ENCODE data around the gene QSOX1.

The QSOX1 gene

DNA sequence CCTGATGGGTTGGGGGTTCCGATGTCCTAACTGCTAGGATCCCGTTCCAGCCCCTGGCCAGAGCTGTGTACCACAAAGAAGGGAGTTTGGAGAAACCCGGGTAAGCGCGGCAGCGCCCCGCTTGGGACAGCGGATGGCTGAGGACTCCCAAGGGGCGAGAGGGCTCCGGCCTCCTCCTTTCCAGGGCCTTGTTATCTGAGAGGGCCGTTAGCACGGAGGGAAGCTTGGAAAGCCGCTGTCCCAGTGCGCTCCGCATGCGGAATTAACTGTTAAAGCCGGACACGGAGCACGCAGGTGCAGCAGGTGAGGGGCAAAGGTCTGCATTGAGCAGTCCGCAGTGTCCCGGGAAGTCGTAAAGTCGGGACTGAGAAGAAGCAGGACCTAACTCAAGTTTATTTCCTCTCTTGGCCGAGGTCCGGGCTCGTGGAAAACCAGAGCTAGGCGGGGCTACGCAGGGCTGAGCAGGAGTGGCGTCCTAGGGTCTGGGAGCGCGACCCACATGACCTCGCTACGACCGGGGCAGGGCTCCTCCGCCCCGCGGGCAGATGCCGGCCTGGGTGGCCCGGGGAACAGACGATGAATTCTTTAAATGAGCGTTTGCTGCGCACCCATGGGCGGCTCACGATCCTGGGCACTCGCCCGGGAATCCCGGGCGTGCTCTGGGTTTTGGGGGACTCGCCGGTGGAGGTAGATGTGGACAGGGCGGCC is 79.9 kb downstream of the QSOX1 start:
- DNase-seq (ENCODE audit: low read depth in 3 of 3): no peak

DNA sequence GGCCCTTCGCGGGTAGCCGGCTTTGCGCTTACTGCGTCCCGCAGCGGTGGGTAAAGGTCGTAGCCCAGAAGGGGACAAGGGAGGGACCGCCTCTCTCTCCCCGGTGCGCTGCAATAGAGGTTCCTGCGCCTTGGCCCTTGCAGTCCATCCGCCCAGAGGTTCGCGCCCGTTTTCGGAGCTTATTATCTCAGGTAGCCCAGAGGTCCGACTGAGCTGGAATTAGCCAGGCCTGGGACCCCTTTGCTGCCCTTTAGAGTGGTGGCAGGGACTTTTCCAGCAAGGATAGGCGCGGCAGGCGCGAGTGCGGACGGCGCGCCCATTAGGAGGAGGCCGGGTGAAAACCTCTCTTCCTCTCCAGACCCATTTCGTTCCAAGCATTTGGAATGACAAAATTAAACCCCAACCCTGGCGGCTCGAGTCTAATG is 80.4 kb downstream of the QSOX1 start:
- DNase-seq (ENCODE audit: low read depth in 3 of 3): no peak

DNA sequence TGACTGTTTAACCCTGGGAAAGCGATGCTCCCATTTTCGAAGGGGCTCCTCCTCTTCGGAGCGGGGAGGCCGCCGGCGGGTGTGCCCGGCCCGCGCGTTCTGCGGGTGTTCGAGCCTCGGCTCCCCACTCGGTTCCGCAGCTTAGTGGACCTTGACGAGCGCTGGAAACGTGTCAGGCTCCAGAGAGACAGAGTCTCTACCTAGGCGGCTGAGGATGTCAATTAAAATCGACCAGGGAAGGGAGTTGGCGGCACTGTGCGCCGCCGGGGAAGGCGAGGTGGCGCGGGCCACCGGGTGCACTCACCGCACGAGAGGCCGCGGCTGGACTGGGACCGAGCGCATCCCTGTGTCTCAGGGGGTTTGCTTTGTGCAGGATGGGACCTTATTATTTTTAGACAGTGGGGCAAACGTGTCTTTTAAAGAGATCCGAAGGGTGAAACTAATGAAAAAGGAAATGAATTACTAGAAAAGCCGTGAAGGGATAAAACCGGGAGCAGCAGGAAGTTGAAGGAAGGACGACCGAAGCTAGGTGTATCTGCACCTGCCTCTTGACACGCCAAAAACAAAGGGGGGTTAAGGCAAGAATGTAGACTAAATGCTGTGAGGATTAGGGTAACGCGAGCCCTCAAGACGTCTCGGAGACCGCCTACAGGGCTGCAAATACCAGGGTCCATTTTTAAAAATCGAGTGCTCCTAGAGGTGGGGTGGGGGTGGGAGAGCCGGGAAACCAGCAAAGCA is 81.0 kb downstream of the QSOX1 start:
- DNase-seq (ENCODE audit: low read depth in 3 of 3): no peak

DNA sequence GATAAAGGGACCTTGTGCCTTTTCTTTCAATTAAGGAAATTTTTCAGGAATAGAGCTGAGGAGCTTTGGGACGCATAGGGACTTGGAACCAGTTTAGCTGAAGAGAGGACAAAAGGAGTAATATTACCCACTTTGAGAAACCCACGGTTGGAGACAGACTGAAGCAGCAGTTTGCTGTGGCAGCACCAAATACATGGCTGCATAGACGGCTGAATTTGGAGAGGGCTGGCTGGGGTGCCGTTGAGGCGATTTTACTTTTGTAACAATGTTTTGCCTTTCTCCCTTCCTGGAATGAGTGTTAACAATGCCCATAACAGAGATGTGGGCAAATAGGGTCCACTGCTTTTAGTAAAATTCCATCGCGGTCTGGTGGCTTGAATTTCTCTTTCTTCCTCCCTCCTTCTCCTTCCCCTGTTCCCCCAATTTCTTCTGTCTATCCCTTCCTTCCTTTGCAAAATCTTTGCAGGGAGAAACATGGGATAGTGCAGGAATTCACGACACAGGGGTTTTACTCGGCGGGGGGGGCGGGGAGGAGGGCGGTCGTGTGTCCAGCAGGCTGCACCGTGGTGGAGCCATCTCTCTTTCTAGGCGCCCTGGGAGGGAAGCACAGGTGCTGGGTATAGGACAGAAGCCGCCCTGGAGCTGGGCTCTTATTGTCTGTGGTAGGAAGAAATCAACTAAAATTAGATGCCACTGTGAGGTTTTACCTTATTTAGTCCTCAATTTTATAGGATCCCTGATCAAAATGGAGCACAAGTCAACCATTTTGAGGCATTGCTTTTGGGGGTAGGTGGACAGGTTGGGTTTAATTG is 82.2 kb downstream of the QSOX1 start:
- no peak for DNase-seq (ENCODE audit: low read depth in 3 of 3)

DNA sequence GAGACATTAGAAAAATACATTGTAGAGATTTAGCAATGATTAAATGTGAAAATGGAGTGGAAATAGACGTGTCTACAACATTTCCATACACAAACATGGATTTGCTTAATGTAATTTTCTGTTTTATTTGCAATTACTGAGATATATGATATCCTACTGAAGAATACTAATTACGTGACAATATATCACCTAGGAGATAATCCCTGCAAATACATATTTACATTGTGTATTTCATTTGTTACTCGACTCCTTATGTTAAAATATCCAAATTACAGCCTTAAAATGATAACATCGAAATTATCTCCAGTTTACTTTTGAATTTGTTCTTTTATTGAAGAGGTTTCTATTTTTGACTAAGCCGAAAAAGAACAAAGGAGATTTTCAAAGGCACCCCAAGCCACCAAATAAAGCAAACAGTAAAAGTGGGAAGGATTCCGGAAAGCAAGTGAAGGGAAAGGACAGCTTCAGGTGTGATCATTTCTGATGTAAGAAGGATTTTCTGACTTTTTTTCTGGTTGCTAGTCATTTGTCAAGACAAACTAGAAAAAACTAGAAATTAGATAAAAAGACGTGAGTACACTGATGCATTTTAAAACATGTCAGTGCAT is 83.3 kb downstream of the QSOX1 start:
- DNase-seq (ENCODE audit: low read depth in 3 of 3): no peak

DNA sequence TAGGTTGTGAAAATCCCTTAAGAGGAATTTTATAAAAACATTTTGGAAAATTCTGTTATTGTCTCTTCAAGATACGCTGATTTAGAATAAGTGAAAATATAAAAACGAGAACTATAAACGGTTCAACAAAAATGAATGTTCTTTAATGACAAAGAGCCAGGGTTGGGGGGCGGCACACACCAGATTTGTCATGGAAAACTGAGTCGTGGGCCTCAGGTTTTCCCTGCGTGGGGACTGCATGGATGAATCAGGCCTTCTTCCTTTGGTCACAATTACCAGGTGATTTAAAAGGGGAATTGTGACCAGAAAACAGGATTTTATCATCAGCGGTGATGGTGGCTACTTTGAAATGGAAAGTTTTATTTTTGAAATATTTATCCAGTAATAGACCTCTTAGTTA is 84.0 kb downstream of the QSOX1 start:
- DNase-seq (ENCODE audit: low read depth in 3 of 3): no peak

DNA sequence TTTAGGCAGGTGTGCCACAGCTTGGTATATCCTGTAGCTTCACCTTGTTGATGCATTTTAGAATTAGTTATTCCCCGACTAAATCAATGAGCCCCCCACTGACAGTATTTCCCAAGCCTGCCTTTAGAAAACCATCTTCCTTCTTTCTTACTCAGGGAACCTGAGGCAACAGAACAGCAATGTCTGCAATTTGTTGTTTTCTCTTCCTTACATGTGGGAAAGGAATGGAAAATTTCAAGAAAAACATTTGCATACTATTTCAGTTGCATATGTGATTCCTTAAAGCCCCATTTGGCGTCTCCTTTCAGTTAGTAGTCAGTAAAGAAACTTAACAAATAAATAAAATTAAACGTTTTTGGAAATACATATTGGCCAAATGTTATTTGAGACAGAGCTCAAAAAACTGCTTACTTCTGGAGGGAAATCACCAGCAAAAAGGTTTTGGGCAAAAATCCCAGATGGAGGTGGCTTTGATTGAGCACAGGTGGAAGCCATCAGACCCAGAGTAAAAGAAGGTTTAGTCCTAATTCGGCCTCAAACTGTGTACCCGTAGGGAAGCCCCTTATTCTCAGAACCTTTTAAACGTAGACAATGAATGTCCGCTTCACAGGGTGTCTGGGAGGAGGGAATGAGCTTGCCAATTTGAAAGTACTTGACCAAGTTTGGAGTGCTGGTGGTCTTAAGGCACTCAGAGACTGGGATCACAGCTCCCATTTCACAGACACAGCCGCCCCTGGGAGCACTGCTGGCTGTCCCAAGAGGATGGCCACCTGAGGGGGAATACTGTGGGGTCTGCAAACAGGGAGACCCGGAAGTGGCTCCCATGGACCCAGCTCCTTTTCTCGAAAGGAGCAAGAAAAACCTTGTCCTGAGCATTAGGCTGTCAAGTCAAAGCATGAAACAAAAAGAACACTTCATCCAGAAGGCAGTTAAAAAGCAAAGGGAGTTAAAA is 84.8 kb downstream of the QSOX1 start:
- no peak for DNase-seq (ENCODE audit: low read depth in 3 of 3)

DNA sequence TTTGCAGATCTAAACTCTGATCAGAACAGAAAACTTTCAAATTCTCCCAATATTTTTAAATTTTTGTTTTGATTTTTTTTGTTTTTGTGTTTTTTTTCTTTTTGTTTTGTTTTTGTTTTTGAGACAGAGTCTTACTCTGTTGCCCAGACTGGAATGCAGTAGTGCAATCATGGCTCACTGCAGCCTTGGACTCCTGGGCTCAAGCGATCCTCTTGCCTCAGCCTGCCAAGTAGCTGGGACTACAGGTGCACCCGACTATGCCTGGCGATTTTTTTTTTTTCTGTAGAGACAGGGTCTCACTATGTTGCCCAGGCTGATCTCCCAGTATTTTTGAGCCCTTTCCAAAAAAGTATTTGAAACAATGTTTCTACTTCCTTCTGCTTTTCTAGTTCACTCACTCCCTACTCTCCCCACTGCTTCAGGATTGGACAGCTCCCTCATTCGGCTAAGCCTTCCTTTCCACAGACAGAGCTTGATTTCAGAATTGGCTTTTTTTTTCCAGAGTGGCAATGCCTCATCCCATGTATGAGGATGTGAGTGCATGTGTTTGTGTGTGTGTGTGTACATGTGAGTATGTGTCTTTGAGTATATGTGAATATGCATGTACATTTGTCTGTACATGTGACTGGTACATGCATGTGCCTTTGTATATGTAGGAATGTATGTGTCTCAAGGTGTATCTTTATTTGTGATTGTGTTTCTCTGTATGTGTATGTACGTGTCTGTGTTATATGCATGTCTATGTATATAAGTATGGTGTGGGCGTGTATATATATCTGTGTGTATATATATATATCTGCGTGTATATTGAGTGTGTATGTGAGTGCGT is 87.3 kb downstream of the QSOX1 start:
- no peak for DNase-seq (ENCODE audit: low read depth in 3 of 3)

DNA sequence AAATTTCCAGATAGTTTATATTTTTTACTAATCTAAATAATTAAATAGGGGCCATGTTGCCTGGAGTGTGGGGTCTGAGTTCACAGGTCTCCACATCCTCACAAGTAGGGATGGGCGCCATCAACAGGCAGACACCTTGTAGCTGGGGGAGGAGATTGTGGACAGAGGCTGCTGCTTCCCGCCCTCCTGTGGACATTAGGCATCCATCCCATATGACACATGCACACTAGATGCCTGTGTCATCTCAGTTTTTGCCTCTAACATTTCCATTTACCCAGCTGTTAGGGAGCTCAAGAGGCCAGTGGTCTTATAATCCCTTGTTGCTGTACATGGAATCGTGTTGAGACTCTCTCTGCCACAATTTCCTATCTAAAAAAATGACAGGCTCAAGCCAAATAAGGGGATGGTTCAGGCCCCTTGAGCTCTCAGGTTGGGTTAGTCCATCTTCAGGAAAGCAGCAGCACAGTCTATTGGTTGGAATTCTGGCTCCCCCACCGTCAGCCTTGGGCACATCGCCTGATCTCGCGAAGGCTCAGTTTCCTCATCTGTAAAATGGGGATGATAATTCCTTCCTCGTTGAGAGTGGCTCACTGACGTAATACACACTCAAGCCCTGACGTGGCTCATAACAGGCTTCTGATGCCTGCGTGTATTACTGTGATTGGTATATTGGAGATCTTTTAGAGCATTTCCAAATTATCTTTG is 89.0 kb downstream of the QSOX1 start:
- no peak for DNase-seq (ENCODE audit: low read depth in 3 of 3)

DNA sequence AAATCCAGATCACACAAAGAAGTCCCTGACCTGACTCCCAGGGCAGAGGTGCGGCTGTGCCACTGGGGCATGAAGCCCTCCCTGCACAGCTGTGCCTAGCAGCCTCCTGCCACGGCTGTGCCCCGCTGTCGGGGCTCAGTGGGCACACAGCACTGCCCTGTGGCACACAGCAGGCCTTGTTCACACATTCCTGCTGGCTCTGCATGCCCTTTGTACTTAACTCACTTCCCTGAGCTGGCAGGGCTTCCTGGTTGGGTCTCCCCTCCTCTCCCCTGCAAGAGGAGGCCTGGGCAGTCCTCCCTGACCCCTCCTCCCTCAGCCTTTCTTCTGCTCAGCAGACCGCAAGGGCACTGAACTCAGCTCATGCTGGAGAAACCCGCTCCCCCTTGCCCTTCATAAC is 90.2 kb downstream of the QSOX1 start:
- no peak for DNase-seq (ENCODE audit: low read depth in 3 of 3)

DNA sequence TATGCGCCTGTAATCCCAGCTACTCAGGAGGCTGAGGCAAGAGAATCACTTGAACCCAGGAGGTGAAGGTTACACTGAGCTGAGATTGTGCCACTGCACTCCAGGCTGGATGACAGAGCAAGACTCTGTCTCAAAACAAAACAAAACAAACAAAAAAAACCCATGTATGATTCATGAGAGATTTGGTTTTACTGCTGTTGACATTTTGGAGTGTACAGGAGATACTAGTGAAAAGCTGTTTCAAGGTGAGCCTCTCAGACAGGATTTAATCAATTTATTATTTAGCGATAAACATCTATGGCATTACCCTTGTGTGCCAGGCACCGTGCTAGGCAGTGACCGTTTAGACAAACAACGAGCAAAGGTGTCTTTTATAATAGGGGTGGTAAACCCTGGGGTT is 91.9 kb downstream of the QSOX1 start:
- DNase-seq (ENCODE audit: low read depth in 3 of 3): no peak

DNA sequence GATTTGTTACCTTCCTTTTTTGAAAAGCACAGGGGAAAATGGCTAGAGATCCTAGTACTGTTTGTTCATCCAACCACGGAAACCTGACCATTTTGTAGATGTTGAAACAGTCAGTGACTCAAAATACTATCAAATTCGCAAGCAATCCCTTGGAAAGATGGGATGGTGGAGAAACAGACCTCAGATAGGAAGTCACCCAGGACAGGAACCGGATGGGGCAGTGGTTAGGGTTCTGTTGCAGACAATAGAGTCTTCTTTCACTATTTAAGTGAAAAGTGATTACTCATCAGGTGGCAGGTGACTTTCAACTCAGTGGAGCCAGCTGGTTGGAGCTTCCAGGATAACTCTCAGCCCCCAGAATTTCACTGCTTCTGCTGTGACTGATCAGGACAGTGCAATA is 92.4 kb downstream of the QSOX1 start:
- DNase-seq (ENCODE audit: low read depth in 3 of 3): no peak

DNA sequence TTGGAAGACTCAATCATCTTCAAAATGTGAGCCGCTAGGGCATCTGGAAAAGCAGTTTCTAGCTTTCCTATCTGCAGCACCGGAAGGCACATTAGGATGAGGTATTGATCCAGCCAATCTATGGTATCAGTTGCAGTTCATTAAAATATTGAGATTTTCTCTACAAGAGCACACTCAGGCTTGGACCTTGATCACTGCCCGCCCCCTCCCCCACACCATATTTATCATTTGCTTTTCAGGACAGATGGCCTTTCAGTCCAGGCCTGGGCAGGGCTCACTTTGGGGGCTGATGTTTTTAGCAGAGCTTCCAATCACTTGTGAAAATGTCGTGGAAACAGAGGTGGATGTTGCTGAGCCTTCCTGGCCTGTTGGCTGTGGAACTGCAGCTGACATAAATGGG is 92.9 kb downstream of the QSOX1 start:
- no peak for DNase-seq (ENCODE audit: low read depth in 3 of 3)

DNA sequence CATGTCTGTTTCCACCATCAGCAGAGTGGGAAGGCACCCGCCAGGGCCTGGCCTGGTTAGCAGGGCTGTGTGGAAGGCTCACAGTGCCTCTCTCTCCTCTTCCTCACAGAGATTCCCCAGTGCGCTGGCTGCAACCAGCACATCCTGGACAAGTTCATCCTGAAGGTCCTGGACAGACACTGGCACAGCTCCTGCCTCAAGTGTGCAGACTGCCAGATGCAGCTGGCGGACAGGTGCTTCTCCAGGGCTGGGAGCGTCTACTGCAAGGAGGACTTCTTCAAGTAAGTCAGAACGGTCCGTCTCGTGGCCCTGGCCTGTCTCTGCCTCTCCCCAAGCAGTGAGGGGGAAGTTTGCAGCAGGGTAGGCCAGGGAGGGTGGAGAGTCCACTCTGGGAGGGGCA is 93.5 kb downstream of the QSOX1 start:
- no peak for DNase-seq (ENCODE audit: low read depth in 3 of 3)

DNA sequence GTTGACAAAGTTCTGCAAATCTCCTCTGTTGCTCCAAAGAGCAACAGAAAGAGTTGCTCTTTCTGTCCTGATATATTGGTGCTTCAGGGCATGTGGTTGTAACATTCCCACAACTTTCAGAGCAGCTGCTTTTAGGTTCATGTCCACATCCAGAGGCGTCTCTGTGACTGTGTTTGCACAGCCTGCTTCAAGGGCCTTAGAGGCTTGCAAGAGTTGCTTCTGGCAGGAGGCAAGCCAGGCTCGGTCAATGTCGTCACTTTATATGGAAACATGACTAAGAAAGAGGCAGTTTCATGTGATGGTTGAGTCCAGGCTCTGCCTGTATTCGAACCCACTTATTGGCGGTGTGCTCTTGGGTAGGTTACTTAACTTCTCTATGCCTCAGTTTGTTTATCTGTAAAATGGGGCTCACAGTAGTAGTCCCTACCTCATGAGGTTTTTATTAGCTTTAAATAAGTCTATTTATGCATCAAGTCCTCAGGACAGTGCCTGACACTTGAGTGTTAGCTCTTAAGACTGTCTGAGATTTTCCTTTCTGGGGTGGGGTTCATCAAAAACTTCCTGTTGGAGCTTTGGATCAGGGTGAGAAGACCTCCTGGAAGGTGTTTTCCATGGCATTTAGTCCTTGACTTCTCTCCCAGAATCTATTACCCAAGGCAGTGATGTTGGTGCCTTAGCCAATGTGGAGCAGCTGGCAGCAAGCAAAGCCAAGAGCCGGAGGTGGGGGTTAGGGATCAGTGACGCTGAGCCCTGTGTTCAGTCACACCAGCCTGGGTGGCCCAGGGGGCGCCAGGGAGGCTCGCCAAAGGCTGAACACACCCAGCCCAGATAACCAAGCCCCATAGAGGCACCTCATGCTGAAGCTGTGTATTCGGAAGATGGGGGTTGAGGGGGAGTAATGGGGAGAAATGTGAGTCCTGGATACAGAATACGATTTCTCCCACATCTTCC is 94.3 kb downstream of the QSOX1 start:
- DNase-seq (ENCODE audit: low read depth in 3 of 3): no peak

DNA sequence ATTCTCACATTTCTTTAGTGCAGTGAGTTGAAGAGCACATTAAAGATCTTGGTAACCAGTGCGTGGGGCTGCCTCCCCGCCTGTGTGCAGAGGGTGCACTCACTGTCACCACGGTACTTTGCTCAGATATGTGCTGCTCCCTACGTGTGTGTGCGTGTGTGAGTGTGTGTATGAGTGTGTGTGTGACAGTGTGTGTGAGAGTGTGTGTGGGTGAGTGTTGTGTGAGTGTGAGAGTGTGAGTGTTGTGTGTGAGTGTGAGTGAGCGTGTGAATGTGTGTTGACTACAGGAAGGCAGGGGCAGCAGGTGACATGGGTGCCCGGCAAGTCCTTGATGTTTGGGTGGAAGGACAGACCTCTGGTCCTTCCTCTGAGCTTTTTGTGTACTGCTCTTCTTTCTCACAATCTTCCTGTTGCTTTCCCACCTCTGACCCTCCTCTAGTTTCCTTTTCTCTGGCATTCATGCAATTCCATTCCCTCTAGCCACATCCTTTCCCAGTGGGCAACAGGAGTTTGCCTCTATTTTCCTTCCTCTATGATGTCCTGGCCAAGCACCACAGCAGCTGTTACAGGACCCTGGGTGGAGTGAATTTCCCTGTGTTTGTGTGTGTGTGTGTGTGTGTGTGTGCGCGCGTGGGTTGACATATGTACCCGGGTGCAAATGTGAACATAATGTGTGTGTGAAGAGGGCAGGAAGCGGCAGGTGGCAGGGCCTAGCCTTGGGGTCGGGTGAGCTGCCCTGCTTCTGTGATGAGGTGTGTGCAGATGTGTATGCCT is 95.2 kb downstream of the QSOX1 start:
- no peak for DNase-seq (ENCODE audit: low read depth in 3 of 3)

DNA sequence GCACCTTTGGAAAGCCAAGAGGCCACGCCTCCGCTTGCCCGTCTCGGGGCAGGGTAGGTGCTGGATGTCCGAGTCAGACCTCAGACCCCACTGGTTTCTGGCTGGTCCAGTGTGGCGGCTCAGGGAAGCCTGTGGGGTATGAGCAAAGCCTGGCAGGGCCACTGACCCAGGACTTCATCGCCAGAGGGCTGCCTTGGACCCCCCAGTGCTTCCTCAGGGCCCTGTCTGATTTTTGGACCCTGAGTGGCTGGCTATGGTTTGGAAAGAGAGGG is 95.8 kb downstream of the QSOX1 start:
- DNase-seq (ENCODE audit: low read depth in 3 of 3): no peak

All from stimulated activated CD4-positive, alpha-beta T cell treated with anti-CD3 and anti-CD28 coated beads, TNF-alpha, amount 100 ng/mL, for 24 hours (primary cell).